MCF 10A (cell line): ENCODE measurements around the gene MAGOH. TPM values are rescaled to one million over a fixed set of nuclear protein-coding genes. Genes with fewer than 3 reads are reported as not detected.

Experiments used
- BruUV-seq: library from RNA; stranded (reverse); fragments of 400-500 nt; replicated peaks from 2 replicates; lab custom pipeline; 2021; lab: Mats Ljungman, UMichigan
- CTCF ChIA-PET: fragments of 300-600 bp; sonication (Branson Sonifier 250); formaldehyde crosslinking; extraction: SDS; loops from one replicate; lab custom pipeline; 2021; ENCODE audit warnings: antibody characterized with exemption, inconsistent platforms; lab: Yijun Ruan, JAX
- POLR2A ChIA-PET: fragments of 300-600, 350-650 bp; sonication (Branson Sonifier 250); formaldehyde crosslinking; extraction: SDS; loops from one replicate; lab custom pipeline; 2020; ENCODE audit warnings: antibody characterized with exemption, inconsistent platforms; lab: Yijun Ruan, JAX
- DNase-seq: peaks from one replicate; pipeline ENCODE4 v3.0.0-alpha.2; 2018; ENCODE audit not compliant: unreplicated experiment
- H3K27ac Mint-ChIP-seq: one replicate; pipeline ENCODE4 v1.8.0; 2022; ENCODE audit warnings: mild to moderate bottlenecking, low read depth, mixed read lengths; ENCODE audit not compliant: unreplicated experiment
- H3K27me3 Mint-ChIP-seq: one replicate; pipeline ENCODE4 v1.8.0; 2022; ENCODE audit warnings: mixed read lengths; ENCODE audit not compliant: insufficient read depth, unreplicated experiment
- H3K36me3 Mint-ChIP-seq: one replicate; pipeline ENCODE4 v1.8.0; 2022; ENCODE audit warnings: mild to moderate bottlenecking, moderate library complexity, mixed read lengths; ENCODE audit not compliant: insufficient read depth, unreplicated experiment
- H3K4me1 Mint-ChIP-seq: one replicate; pipeline ENCODE4 v1.8.0; 2022; ENCODE audit warnings: mixed read lengths; ENCODE audit not compliant: insufficient read depth, unreplicated experiment
- H3K4me3 Mint-ChIP-seq: one replicate; pipeline ENCODE4 v1.8.0; 2022; ENCODE audit warnings: mild to moderate bottlenecking, moderate library complexity, mixed read lengths; ENCODE audit not compliant: unreplicated experiment
- H3K9me3 Mint-ChIP-seq: one replicate; pipeline ENCODE4 v1.8.0; 2022; ENCODE audit warnings: mixed read lengths; ENCODE audit not compliant: unreplicated experiment
- CTCF ChIP-seq: fragments of 200-600 bp; IDR thresholded peaks from one replicate; pipeline ENCODE4 v1.8.0; 2022; ENCODE audit warnings: antibody characterized with exemption, mild to moderate bottlenecking; ENCODE audit not compliant: unreplicated experiment
- intact Hi-C: fragments of 100-400 bp; cut with micrococcal nuclease; formaldehyde crosslinking; loops from 2 replicates; pipeline ENCODE4 v1.14.1; 2022
- total RNA-seq: library from RNA; stranded (reverse); gene quantifications from 2 replicates; pipeline ENCODE4 v1.2.3, GENCODE V29; 2022

Gene MAGOH
- total RNA-seq, 1 experiment from 2014 or later = 68.2 TPM

GRCh38 chr1:53182111-53182593 is 56.2 kb downstream of the MAGOH start:
- peak; percentile 66 for TF ChIP-seq CTCF
- no TSS peak for BruUV-seq
- Mint-ChIP-seq H3K4me1 (no peaks in the 10 kb centered on the region), H3K27ac (no peak overlapping the region), H3K27me3 (no peaks in the 10 kb centered on the region), H3K36me3 (no peaks in the 10 kb centered on the region), H3K4me3 (no peak overlapping the region), H3K9me3 (no peaks in the 10 kb centered on the region)
- DNase-seq = peak; percentile 84
- CTCF ChIA-PET = interaction anchor here (0.6 to 2.6 kb wide), 21 partner anchors 8 to 471 kb away, joined by 3 to 17 read pairs (median 4); partner anchors contain the start of gene ECHDC2
- intact Hi-C loops = loop anchor here (1.0 kb wide), 1 partner anchor 277 kb away; no protein-coding TSS in a partner anchor
- POLR2A ChIA-PET = interaction anchor here (0.6 to 1.0 kb wide), 4 partner anchors 168 to 888 kb away, joined by 3 to 4 read pairs (median 3); no protein-coding TSS in a partner anchor

- no peak for DNase-seq
- H3K9me3 Mint-ChIP-seq = no peaks in the 10 kb centered on the region
- no peaks in the 10 kb centered on the region for H3K27me3 Mint-ChIP-seq
- H3K36me3 Mint-ChIP-seq = no peaks in the 10 kb centered on the region
- no peak overlapping the region for H3K27ac Mint-ChIP-seq
- no TSS peak for BruUV-seq
- no peak for TF ChIP-seq CTCF
- ChIA-PET POLR2A (interaction anchor here (1.0 to 1.2 kb wide), 2 partner anchors 167 to 484 kb away, joined by 3 read pairs; no protein-coding TSS in a partner anchor), CTCF (interaction anchor here (0.7 to 1.8 kb wide), 13 partner anchors 9 to 437 kb away, joined by 3 to 11 read pairs (median 4); no protein-coding TSS in a partner anchor)
- no peaks in the 10 kb centered on the region for H3K4me1 Mint-ChIP-seq
- intact Hi-C loops = no loop called here
- H3K4me3 Mint-ChIP-seq = no peak overlapping the region
These were observed 57.4 kb downstream of the MAGOH start for GRCh38 chr1:53180951-53181350.

- H3K4me1 Mint-ChIP-seq = no peaks in the 10 kb centered on the region
- no peak for DNase-seq
- POLR2A ChIA-PET = interaction anchor here (1.2 to 1.3 kb wide), 2 partner anchors 58 to 166 kb away, joined by 3 to 4 read pairs; partner anchors contain the start of gene MAGOH
- intact Hi-C loops = no loop called here
- no peaks in the 10 kb centered on the region for H3K27me3 Mint-ChIP-seq
- no peak overlapping the region for H3K27ac Mint-ChIP-seq
- no peak for TF ChIP-seq CTCF
- BruUV-seq = no TSS peak
- no peaks in the 10 kb centered on the region for H3K9me3 Mint-ChIP-seq
- CTCF ChIA-PET = interaction anchor here (0.6 to 1.8 kb wide), 8 partner anchors 8 to 166 kb away, joined by 3 to 11 read pairs (median 4); no protein-coding TSS in a partner anchor
- H3K4me3 Mint-ChIP-seq = no peak overlapping the region
- H3K36me3 Mint-ChIP-seq = no peaks in the 10 kb centered on the region
These were observed 58.1 kb downstream of the MAGOH start for GRCh38 chr1:53180226-53180625.

Other genes starting within 250 kb of the MAGOH start
- not detected in 2 replicates for gene PODN, start 176.3 kb downstream of the MAGOH start, total RNA-seq
- not detected in 2 replicates for gene SLC1A7, start 95.9 kb downstream of the MAGOH start, total RNA-seq
- gene CPT2, start 41.7 kb downstream of the MAGOH start, total RNA-seq = 17.3 and 19.6 TPM in 2 replicates
- gene CZIB, start 17.9 kb downstream of the MAGOH start, total RNA-seq = 37.2 and 45.0 TPM in 2 replicates
- 21.5 and 21.8 TPM in 2 replicates for gene LRP8, start 89.6 kb upstream of the MAGOH start, total RNA-seq
- gene DMRTB1, start 220.9 kb upstream of the MAGOH start, total RNA-seq = not detected in 2 replicates